ENCODE measurements around the gene CRIP1.

Gene CRIP1

DNA sequence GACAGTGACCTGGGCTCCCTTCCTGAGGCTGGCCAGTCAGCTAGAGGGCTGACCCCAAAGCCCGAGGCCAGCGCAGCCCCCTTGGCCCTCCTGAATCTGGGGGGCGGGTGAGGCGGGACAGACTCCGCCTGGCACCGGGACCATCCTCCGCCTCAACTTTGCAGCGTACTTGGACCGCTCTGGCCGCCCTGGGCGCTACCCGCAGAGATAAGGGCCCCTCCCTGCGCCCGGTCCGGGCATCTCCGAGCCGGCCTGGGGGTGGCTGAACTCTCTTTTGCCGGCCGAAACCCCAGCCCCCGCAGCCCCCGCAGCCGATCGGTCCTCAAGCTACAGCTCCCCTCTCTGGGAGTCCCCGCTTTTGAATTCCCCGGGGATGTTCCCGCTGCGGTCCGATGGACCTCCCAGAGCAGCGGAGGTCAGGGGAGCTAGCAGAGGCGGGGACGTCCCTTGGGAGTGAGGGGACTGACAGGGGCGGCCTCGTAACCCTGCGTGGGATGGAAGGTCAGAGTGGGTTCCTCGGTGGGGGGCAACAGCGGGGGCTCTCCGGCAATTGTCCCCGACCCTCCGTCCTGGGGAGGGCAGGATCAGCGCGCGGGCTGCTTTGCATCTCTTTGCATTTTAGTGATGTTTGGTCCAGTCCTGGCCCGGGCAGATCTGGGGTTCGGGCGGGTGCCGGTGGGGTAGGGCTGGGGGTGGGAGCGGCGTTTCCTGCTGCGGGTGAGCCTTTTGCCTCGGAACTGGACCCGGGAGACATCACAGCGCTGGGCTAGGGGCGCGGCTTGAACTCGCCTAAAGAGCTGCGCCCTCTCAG lies at the start of gene CRIP1:
CRIP1 (plus strand) TSS at position 724 of the 811 bp plus-strand sequence. CDS start 374 bp downstream, outside the sequence.
- H3K4me3 ChIP-seq (ENCODE audit: low read depth, low read length), result peak within 1 kb of the TSS; percentile 13

DNA sequence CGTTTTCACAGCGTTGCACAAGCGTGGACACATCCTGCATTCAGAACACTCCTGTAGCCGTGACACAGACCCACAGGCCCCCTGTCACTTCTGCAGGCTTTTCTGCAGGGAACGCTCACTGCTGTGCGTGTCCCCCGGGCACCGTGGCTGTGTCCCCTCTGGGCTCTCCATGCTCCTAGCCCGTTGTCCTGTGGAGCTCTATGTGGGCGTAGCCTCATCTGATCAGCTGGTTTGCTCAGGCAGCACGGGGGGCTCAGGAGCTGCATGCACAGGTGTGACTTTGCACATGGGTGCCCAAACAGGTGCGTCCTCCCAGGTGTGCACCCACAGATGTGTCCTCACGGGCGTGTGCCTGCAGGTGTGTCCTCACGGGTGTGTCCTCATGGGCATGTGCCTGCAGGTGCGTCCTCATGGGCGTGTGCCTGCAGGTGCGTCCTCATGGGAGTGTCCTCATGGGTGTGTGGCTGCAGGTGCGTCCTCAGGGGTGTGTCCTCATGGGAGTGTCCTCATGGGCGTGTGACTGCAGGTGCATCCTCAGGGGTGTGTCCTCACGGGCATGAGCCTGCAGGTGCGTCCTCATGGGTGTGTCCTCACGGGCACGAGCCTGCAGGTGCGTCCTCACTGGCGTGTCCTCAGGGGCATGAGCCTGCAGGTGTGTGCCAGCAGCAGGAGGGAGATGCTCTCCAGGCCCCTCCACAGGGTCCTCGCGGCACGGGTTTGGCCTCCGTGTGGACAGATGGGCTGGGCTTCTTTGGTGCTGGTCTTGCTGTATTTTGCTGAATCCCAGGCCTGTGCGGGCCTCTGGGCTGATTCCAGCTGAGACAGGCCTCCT lies 49.6 kb upstream of the CRIP1 start:
- no peak overlapping the region for H3K4me3 ChIP-seq (ENCODE audit: low read depth, low read length)

DNA sequence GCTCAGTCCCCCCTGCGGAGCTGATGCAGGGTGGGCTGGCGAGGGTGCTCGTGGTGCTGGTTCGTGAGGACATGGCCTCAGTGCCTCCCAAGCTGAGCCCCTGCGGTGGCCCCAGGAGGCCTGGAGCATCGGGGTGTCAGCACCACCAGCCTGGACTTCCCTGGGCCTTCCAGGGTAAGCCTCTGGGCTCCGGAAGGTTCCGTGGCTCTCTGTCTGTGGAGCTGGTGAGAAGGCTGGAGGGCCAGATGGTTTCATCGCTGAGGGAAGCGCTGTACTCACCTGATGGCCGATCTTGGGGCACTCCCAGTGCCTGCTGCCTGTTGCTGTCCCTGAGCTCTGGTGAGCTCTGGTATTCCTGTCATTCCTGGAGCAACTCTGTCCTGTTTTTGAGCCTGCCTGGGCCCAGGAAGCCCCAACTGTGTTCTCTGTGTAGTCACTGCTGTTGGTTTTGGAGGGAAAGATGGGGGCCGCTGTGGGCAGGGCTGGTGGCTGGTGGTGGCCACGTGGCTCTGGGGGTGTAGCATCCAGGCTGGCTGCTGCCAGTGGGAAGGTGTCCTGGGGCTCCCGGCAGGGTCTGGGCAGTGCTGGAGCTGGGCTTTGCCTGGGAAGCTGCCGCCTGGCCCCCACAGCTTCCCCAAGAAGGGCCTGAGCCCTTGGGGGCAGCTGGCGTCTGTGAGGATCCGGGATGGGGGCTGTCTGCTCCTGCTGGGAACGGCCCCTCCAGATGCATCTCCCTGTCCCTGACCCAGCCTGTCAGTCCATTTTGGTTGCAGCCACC lies 48.8 kb upstream of the CRIP1 start:
- no peak overlapping the region for H3K4me3 ChIP-seq (ENCODE audit: low read depth, low read length)

GRCh38 chr14:105439179-105439578 lies 47.5 kb upstream of the CRIP1 start:
- no peak overlapping the region for H3K4me3 ChIP-seq (ENCODE audit: low read depth, low read length)

GRCh38 chr14:105439710-105440553 lies 46.8 kb upstream of the CRIP1 start:
- no peak overlapping the region for H3K4me3 ChIP-seq (ENCODE audit: low read depth, low read length)

DNA sequence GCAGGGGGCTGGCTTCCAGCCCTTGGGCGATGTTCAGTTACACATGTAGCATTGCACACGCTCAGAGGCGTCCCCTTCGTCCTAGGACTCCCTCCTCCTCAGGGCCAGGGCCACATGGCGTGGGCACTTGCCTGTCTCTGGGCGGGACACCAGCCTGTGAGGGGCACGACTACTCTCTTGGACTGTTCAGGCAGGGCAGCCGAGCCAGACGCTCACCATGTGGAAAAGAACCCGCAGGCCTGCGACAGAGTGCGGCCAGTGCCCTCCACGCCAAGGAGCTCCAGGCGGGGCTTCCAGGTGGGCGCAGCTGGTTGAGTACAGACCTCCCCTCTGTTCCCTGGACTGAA lies 46.2 kb upstream of the CRIP1 start:
- no peak overlapping the region for H3K4me3 ChIP-seq (ENCODE audit: low read depth, low read length)

- H3K4me3 ChIP-seq (ENCODE audit: low read depth, low read length), result no peak overlapping the region
These were observed 45.7 kb upstream of the CRIP1 start for GRCh38 chr14:105440992-105441391.

DNA sequence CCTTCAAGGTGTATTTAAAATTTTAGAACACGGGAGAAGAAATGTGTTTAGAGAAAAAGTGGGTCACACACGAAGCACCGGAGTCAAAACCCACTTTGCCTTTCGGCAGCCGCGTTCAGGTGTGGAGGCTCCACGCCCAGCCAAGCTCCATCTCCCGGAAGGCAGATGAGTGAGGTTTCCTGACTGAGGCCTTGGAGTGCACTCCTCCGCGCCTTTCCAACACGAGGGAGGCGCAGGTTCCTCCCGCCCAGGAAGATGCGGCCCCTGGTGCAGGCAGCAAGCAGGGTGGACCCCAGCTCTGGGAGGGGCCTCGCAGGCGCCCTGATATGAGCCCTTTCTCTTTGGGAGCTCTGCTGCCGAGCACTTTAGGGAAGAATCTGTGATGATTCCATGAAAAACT lies 44.6 kb upstream of the CRIP1 start:
- H3K4me3 ChIP-seq (ENCODE audit: low read depth, low read length), result no peak overlapping the region

- no peak overlapping the region for H3K4me3 ChIP-seq (ENCODE audit: low read depth, low read length)
These were observed 43.9 kb upstream of the CRIP1 start for GRCh38 chr14:105442834-105443233.

DNA sequence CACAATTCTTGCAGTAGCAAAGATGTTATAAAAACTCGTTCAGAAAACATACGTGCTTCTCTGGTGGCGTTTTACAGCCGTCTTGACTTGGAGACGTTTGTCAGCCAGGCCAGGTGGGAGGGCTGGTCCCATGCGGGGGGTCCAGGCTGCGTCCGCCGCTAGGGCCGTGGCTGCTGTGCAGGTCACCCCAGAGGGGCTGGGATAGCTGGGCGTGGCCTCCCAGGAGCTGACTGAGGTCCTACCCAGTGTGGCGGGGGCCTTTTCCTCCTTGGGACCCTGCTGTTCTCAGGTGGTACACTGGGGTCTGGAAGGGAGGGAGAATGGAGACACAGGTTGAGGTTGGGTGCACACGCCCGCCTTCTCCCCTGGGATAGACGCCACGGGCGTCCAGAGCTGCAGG lies 41.8 kb upstream of the CRIP1 start:
- H3K4me3 ChIP-seq (ENCODE audit: low read depth, low read length), result no peak overlapping the region

GRCh38 chr14:105445290-105445689 lies 41.4 kb upstream of the CRIP1 start:
- H3K4me3 ChIP-seq (ENCODE audit: low read depth, low read length), result no peak overlapping the region

- no peak overlapping the region for H3K4me3 ChIP-seq (ENCODE audit: low read depth, low read length)
These were observed 40.5 kb upstream of the CRIP1 start for GRCh38 chr14:105445901-105446845.

- H3K4me3 ChIP-seq (ENCODE audit: low read depth, low read length), result no peak overlapping the region
These were observed 39.7 kb upstream of the CRIP1 start for GRCh38 chr14:105446971-105447370.

DNA sequence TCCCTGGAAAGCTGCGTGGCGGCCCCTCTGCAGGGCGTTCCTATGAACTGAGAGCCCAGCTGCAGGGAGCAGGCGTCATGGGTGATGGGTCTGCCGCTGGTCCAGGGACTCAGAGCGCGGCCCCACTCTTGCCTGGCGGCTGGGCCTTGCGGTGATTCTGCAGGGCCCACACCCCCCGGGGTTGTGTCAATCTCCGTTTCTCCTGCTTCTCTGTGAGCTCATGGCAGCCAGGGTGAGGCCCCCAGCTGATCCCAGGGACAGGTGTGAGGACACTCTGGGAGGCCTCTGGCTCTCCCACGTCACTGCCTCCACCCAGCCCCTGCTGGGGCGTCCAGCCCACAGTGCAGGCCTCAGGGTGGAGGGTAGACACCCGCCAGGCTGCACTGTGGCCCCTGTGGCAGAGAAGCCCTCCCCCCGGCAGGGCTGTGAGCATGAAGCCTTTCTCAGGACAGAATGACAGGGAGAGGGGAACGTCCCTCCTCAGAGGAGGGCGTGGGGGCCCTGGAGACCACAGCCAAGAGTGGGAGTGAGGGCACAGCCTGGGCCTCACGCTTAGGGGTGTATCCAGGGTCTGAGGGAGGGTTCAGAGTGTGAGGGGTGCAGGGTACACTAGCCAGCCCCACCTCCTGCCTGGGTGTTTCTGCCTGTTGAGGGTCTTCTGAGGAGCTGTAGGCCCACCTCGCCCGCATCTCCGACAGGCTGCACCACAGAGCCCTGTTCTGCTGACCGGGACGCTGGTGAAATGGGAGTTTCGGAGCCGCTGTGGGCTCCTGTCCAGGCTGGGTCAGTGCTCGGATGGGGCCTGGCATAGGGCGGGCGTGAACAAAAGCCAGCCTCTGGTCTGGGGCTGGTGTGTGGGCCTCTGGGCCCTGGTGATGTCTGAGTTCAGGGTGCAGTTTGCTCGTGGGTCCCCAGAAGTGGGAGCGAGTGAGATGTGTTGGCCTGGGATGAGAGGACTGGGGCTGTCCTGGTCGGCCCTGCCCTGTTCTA lies 38.7 kb upstream of the CRIP1 start:
- no peak overlapping the region for H3K4me3 ChIP-seq (ENCODE audit: low read depth, low read length)

DNA sequence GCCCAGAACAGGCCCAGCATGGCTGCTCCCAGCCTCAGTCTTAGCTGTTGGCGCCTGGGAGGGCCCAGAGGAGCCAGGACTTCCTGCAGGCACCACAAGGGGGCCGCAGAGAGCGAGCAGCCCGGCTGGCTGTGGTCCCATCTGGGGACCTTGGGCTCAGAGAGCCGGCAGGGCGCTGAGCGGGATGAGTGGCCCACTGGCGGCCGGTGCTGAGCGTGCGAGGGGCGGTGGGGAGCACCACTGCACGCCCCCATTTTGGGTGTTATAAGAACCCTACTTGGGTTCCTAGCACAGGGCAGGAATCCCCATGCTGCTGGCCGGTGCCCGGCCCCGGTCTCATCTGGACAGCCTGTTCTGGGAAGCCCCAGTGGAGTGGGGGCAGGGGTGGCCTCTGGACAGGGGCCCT lies 38.0 kb upstream of the CRIP1 start:
- H3K4me3 ChIP-seq (ENCODE audit: low read depth, low read length), result no peak overlapping the region

DNA sequence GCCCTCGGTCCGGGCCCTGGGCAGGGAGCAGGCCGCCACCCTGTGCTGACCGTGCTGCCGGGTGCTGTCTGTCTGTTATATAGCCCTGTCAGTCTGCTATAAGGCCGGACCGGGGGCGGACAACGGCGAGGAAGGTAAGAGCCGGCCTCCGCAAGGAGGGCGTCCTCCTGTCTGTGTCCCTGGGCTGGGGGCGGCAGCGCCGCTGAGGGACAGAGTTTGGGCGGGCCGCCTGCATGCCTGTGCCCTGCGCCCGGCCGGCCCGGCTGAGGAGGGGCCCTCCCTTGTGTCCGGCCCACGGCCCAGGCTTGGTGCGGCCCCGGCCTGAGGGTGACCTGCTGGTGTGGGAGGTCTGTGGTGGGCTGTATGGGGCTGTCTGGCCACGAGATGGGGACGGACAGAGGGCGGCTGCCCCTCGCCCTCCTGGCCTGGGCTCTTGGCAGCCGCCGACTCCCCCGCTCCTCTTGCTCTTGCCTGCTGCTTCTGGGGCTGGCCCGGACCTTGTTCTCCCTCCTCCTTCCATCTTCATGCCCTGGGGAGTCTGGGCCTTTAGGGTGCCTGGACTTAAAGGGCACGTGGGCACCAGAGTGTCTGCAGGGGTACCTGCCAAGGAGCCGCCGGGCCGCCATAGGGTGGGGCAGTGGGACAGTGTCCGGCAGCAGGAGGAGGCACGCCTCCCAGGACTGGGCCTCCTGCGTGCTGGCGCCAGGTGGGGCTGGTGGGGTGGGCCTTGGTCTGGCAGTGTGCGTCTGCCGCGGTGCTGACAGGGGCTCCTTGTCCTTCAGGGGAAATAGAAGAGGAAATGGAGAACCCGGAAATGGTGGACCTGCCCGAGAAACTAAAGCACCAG lies 37.2 kb upstream of the CRIP1 start:
- no peak overlapping the region for H3K4me3 ChIP-seq (ENCODE audit: low read depth, low read length)

- H3K4me3 ChIP-seq (ENCODE audit: low read depth, low read length), result no peak overlapping the region
These were observed 36.6 kb upstream of the CRIP1 start for GRCh38 chr14:105450123-105450505.
